Osteocyte (in vitro differentiated cells): ENCODE measurements around the gene ABAT. TPM values are rescaled to one million over a fixed set of nuclear protein-coding genes. Genes with fewer than 3 reads are reported as not detected.

Source experiments
- DNase-seq: peaks from one replicate; pipeline ENCODE4 v3.0.0; 2021; ENCODE audit warnings: mixed read lengths; ENCODE audit not compliant: unreplicated experiment; ENCODE audit errors: extremely low spot score
- H3K27ac Mint-ChIP-seq: one replicate; pipeline ENCODE4 v1.8.0; 2021; ENCODE audit warnings: mild to moderate bottlenecking, mixed read lengths; ENCODE audit not compliant: unreplicated experiment
- H3K27me3 Mint-ChIP-seq: one replicate; pipeline ENCODE4 v1.8.0; 2021; ENCODE audit warnings: mixed read lengths; ENCODE audit not compliant: unreplicated experiment
- H3K36me3 Mint-ChIP-seq: one replicate; pipeline ENCODE4 v1.8.0; 2021; ENCODE audit warnings: mixed read lengths; ENCODE audit not compliant: unreplicated experiment
- H3K4me1 Mint-ChIP-seq: one replicate; pipeline ENCODE4 v1.8.0; 2021; ENCODE audit warnings: mixed read lengths; ENCODE audit not compliant: unreplicated experiment
- H3K4me3 Mint-ChIP-seq: one replicate; pipeline ENCODE4 v1.8.0; 2021; ENCODE audit warnings: mild to moderate bottlenecking, moderate library complexity, mixed read lengths; ENCODE audit not compliant: unreplicated experiment
- H3K9me3 Mint-ChIP-seq: one replicate; pipeline ENCODE4 v1.8.0; 2021; ENCODE audit warnings: mixed read lengths; ENCODE audit not compliant: unreplicated experiment
- total RNA-seq: library from RNA; stranded (reverse); gene quantifications from 2 replicates; pipeline ENCODE4 v1.2.1, GENCODE V29; 2021
- TF ChIP-seq, protein P1 (sequence below): fragments of 200-600 bp; sonication (generic); IDR thresholded peaks from 2 replicates; pipeline ENCODE4 v1.5.0; 2021; ENCODE audit warnings: antibody characterized with exemption, mild to moderate bottlenecking, moderate library complexity

The ABAT gene
- total RNA-seq, 1 donor from 2014 or later, result 3.0 TPM

DNA sequence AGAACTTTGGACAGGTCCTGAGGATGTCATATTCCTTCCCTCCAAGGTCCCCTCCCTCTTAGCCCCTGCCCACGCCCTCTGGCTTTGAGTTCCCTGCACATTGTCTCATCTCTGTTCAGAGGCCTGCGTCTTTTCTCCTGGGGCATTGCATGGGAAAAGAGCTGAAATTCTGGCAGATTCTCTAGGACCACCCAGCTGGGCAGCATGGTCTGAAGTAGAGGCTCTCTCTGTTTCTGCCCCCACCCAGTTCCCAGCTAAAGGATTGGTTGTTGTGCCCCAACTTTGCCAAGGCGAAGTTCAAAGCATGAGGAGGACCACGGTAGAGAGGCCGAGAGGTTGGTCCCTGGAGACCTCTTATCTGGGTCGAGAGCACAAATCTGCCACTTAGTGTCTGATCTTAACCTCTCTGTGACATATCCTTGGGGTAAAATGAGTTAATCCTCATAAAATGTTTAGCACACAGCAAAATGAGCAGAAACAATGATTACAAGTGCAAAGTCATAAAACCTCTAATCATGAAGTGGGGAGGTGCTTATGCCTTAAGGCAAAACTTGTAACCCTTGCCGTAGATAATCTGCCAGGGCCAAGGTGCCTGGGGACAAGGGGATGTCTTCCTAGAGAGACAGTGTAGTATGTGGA, 2.4 kb downstream of the ABAT start:
- no peaks in the 10 kb centered on the region for H3K36me3 Mint-ChIP-seq
- TF ChIP-seq, protein P1, sequence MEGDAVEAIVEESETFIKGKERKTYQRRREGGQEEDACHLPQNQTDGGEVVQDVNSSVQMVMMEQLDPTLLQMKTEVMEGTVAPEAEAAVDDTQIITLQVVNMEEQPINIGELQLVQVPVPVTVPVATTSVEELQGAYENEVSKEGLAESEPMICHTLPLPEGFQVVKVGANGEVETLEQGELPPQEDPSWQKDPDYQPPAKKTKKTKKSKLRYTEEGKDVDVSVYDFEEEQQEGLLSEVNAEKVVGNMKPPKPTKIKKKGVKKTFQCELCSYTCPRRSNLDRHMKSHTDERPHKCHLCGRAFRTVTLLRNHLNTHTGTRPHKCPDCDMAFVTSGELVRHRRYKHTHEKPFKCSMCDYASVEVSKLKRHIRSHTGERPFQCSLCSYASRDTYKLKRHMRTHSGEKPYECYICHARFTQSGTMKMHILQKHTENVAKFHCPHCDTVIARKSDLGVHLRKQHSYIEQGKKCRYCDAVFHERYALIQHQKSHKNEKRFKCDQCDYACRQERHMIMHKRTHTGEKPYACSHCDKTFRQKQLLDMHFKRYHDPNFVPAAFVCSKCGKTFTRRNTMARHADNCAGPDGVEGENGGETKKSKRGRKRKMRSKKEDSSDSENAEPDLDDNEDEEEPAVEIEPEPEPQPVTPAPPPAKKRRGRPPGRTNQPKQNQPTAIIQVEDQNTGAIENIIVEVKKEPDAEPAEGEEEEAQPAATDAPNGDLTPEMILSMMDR, result no peak
- peaks cover 8% of the 10 kb centered on the region for H3K4me1 Mint-ChIP-seq
- no peak overlapping the region for H3K4me3 Mint-ChIP-seq
- peaks cover 7% of the 10 kb centered on the region for H3K9me3 Mint-ChIP-seq
- H3K27ac Mint-ChIP-seq, result no peak overlapping the region
- H3K27me3 Mint-ChIP-seq, result no peaks in the 10 kb centered on the region
- no peak for DNase-seq

DNA sequence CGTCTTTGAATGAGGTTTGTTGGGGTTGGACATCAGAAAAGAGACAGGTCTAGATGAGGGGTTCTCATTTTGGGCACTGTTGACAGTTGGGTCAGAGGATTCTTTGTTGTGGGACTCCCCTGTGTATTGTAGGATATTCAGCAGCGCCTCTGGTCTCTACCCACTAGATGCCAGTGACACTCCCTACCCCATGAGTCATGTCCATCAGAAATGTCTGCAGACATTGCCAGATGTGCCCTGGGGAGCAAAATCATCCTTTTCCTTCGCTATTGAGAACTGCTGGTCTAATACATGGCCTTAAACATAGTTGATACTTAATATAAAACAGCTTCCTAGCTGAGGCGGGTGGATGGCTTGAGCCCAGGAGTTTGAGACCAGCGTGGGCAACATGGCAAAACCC, 3.1 kb downstream of the ABAT start:
- no peaks in the 10 kb centered on the region for H3K27me3 Mint-ChIP-seq
- H3K36me3 Mint-ChIP-seq, result no peaks in the 10 kb centered on the region
- H3K9me3 Mint-ChIP-seq, result peaks cover 7% of the 10 kb centered on the region
- no peak overlapping the region for H3K4me3 Mint-ChIP-seq
- H3K27ac Mint-ChIP-seq, result no peak overlapping the region
- TF ChIP-seq, protein P1, result no peak
- DNase-seq, result no peak
- peaks cover 8% of the 10 kb centered on the region for H3K4me1 Mint-ChIP-seq

- DNase-seq, result no peak
- H3K9me3 Mint-ChIP-seq, result peaks cover 7% of the 10 kb centered on the region
- no peaks in the 10 kb centered on the region for H3K36me3 Mint-ChIP-seq
- H3K27me3 Mint-ChIP-seq, result no peaks in the 10 kb centered on the region
- H3K4me3 Mint-ChIP-seq, result no peak overlapping the region
- H3K4me1 Mint-ChIP-seq, result peaks cover 8% of the 10 kb centered on the region
- TF ChIP-seq, protein P1, result no peak
- no peak overlapping the region for H3K27ac Mint-ChIP-seq
Observed at GRCh38 chr16:8678068-8678927, 3.9 kb downstream of the ABAT start.

DNA sequence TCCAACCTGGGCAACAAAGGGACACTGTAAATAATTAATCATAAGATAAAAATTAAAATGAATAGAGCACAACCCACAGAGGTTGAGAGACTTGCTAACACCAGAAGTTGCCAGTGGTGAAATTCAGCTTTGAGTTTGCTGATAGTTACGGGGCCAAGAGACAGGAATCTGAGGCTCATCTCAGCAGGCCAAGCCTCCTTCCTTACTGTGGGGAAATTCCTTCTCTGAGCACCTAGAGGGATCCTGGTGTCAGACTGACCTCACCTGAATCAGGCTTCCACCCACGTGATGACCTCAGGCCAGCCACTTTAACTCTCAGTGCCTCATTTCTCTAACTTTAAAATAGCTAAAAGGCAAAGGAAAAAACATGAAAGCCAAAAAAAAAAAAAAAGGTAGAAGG, 4.7 kb downstream of the ABAT start:
- Mint-ChIP-seq H3K27me3 (no peaks in the 10 kb centered on the region), H3K9me3 (peaks cover 7% of the 10 kb centered on the region), H3K27ac (no peak overlapping the region), H3K4me3 (no peak overlapping the region), H3K4me1 (peaks cover 8% of the 10 kb centered on the region), H3K36me3 (no peaks in the 10 kb centered on the region)
- DNase-seq, result no peak
- TF ChIP-seq, protein P1, result no peak

- H3K9me3 Mint-ChIP-seq, result peaks cover 7% of the 10 kb centered on the region
- TF ChIP-seq, protein P1, result no peak
- H3K27me3 Mint-ChIP-seq, result no peaks in the 10 kb centered on the region
- H3K27ac Mint-ChIP-seq, result no peak overlapping the region
- no peaks in the 10 kb centered on the region for H3K36me3 Mint-ChIP-seq
- H3K4me3 Mint-ChIP-seq, result no peak overlapping the region
- no peak for DNase-seq
- no peaks in the 10 kb centered on the region for H3K4me1 Mint-ChIP-seq
Observed at GRCh38 chr16:8682551-8683259, 8.3 kb downstream of the ABAT start.
